ENCODE results near the gene EMD.

- TF ChIP-seq, protein P1, sequence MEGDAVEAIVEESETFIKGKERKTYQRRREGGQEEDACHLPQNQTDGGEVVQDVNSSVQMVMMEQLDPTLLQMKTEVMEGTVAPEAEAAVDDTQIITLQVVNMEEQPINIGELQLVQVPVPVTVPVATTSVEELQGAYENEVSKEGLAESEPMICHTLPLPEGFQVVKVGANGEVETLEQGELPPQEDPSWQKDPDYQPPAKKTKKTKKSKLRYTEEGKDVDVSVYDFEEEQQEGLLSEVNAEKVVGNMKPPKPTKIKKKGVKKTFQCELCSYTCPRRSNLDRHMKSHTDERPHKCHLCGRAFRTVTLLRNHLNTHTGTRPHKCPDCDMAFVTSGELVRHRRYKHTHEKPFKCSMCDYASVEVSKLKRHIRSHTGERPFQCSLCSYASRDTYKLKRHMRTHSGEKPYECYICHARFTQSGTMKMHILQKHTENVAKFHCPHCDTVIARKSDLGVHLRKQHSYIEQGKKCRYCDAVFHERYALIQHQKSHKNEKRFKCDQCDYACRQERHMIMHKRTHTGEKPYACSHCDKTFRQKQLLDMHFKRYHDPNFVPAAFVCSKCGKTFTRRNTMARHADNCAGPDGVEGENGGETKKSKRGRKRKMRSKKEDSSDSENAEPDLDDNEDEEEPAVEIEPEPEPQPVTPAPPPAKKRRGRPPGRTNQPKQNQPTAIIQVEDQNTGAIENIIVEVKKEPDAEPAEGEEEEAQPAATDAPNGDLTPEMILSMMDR (IDR thresholded peaks at IDR 0.05): no peak
- TF ChIP-seq POLR2A (IDR thresholded peaks at IDR 0.05): no peak
Measured at GRCh38 chrX:154349979-154350378, 29.1 kb upstream of the EMD start.
